Measurements from ENCODE around the gene TNFRSF6B.

DNA sequence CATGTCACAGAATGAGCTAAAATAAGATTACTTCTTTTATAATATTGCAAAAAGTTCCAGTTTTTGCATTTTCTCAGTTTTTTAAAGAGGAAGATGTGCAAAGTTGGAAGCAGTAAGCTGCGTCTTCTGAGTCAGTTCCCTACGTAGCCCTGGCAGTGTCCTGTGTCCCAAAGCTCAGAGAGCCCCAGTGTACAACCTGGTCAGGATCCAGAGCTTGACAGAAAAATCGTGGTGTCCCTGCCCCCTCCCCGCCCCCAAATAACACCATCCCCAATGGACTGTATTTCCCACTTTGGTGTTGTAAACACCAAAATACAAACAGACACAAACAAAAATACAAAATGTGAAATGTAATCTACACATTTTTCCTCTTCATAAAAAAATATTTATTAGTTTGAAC is 47.7 kb downstream of the TNFRSF6B start:
- TF ChIP-seq, protein P1, sequence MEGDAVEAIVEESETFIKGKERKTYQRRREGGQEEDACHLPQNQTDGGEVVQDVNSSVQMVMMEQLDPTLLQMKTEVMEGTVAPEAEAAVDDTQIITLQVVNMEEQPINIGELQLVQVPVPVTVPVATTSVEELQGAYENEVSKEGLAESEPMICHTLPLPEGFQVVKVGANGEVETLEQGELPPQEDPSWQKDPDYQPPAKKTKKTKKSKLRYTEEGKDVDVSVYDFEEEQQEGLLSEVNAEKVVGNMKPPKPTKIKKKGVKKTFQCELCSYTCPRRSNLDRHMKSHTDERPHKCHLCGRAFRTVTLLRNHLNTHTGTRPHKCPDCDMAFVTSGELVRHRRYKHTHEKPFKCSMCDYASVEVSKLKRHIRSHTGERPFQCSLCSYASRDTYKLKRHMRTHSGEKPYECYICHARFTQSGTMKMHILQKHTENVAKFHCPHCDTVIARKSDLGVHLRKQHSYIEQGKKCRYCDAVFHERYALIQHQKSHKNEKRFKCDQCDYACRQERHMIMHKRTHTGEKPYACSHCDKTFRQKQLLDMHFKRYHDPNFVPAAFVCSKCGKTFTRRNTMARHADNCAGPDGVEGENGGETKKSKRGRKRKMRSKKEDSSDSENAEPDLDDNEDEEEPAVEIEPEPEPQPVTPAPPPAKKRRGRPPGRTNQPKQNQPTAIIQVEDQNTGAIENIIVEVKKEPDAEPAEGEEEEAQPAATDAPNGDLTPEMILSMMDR (IDR thresholded peaks at IDR 0.05): no peak
- no peak for TF ChIP-seq POLR2A (IDR thresholded peaks at IDR 0.05)
